AG08396 (cell line): ENCODE data around the gene ALG6.

Experiments used
- DNase-seq: peaks from one replicate; pipeline ENCODE4 v3.0.0; 2012; ENCODE audit warnings: low spot score, mixed read lengths

The ALG6 gene

GRCh38 chr1:63367215-63368103 is at the start of gene ALG6:
TSS of gene ALG6 (plus strand) at chr1:63367627. CDS start at chr1:63370978, 3,351 bp downstream.
- peak; percentile 100 for DNase-seq

GRCh38 chr1:63317817-63318152 is 49.6 kb upstream of the ALG6 start:
- DNase-seq = no peak

GRCh38 chr1:63318201-63318979 is 49.0 kb upstream of the ALG6 start:
- no peak for DNase-seq

GRCh38 chr1:63319046-63320021 is 48.1 kb upstream of the ALG6 start:
- peak; percentile 9 for DNase-seq

GRCh38 chr1:63320022-63320721 is 47.3 kb upstream of the ALG6 start:
- peak; percentile 12 for DNase-seq

- DNase-seq = no peak
Observed at GRCh38 chr1:63321066-63321784, 46.2 kb upstream of the ALG6 start.

GRCh38 chr1:63321785-63322113 is 45.7 kb upstream of the ALG6 start:
- DNase-seq = peak; percentile 13

GRCh38 chr1:63322114-63322943 is 45.1 kb upstream of the ALG6 start, which contains the start of gene FOXD3:
TSS of gene FOXD3 (plus strand) at chr1:63322567. CDS start at chr1:63323059, 492 bp downstream.
- peak; percentile 85 for DNase-seq

- DNase-seq = peak; percentile 15
Observed at GRCh38 chr1:63322944-63323864, 44.2 kb upstream of the ALG6 start.

GRCh38 chr1:63323865-63324778 is 43.3 kb upstream of the ALG6 start:
- no peak for DNase-seq

- DNase-seq = no peak
Observed at GRCh38 chr1:63324779-63325119, 42.7 kb upstream of the ALG6 start.

GRCh38 chr1:63325279-63325985 is 42.0 kb upstream of the ALG6 start:
- DNase-seq = no peak

GRCh38 chr1:63326106-63326472 is 41.3 kb upstream of the ALG6 start:
- DNase-seq = no peak

GRCh38 chr1:63326473-63327380 is 40.7 kb upstream of the ALG6 start:
- no peak for DNase-seq

- peak; percentile 88 for DNase-seq
Observed at GRCh38 chr1:63327417-63328054, 39.9 kb upstream of the ALG6 start.

- DNase-seq = no peak
Observed at GRCh38 chr1:63328122-63328521, 39.3 kb upstream of the ALG6 start.
